SH-SY5Y (cell line): ENCODE results near the gene CPLX3.

ENCODE experiments used
- GATA2 ChIP-seq: IDR thresholded peaks from 2 replicates; pipeline ENCODE4 v1.6.1; 2011; ENCODE audit warnings: mild to moderate bottlenecking, low read depth, low read length
- GATA3 ChIP-seq: IDR thresholded peaks from 2 replicates; pipeline ENCODE4 v1.6.1; 2011; ENCODE audit warnings: low read depth, mild to moderate bottlenecking, low read length, moderate library complexity

CPLX3 gene

GRCh38 chr15:74824976-74825375 lies 1.5 kb upstream of the CPLX3 start:
- TF ChIP-seq GATA2 = no peak

- TF ChIP-seq GATA3 (no peak), GATA2 (no peak)
These were observed 561 bp upstream of the CPLX3 start for GRCh38 chr15:74825866-74826265.

- TF ChIP-seq GATA3 = no peak
- no peak for TF ChIP-seq GATA2
These were observed 494 bp downstream of the CPLX3 start for GRCh38 chr15:74826921-74827320.

- TF ChIP-seq GATA3 (no peak), GATA2 (no peak)
These were observed 1.2 kb downstream of the CPLX3 start for GRCh38 chr15:74827614-74828013.

- TF ChIP-seq GATA2 (no peak), GATA3 (no peak)
These were observed 2.4 kb downstream of the CPLX3 start for GRCh38 chr15:74828835-74829234.

- TF ChIP-seq GATA3 (no peak), GATA2 (no peak)
These were observed 3.1 kb downstream of the CPLX3 start for GRCh38 chr15:74829486-74829885.

- TF ChIP-seq GATA3 (no peak), GATA2 (no peak)
These were observed 3.6 kb downstream of the CPLX3 start for GRCh38 chr15:74829991-74830390.

GRCh38 chr15:74830868-74831267 lies 4.4 kb downstream of the CPLX3 start:
- TF ChIP-seq GATA3 (no peak), GATA2 (no peak)

GRCh38 chr15:74831813-74832495 lies 5.5 kb downstream of the CPLX3 start:
- no peak for TF ChIP-seq GATA2
- TF ChIP-seq GATA3 = no peak

- TF ChIP-seq GATA3 (no peak), GATA2 (no peak)
These were observed 6.4 kb downstream of the CPLX3 start for GRCh38 chr15:74832826-74833225.

GRCh38 chr15:74833376-74834107 lies 7.1 kb downstream of the CPLX3 start:
- TF ChIP-seq GATA2 = no peak

GRCh38 chr15:74835312-74835823 lies 8.9 kb downstream of the CPLX3 start:
- TF ChIP-seq GATA2 = no peak
- no peak for TF ChIP-seq GATA3

- no peak for TF ChIP-seq GATA3
- TF ChIP-seq GATA2 = no peak
These were observed 10.4 kb downstream of the CPLX3 start for GRCh38 chr15:74836846-74837245.

- TF ChIP-seq GATA3 = no peak
- TF ChIP-seq GATA2 = no peak
These were observed 11.2 kb downstream of the CPLX3 start for GRCh38 chr15:74837482-74838136.

GRCh38 chr15:74838137-74838516 lies 11.7 kb downstream of the CPLX3 start:
- TF ChIP-seq GATA3 = no peak
- no peak for TF ChIP-seq GATA2
